ENCODE data around the gene ARID5B. TPM values are rescaled to one million over a fixed set of nuclear protein-coding genes. Genes with fewer than 3 reads are reported as not detected.

Gene ARID5B
- total RNA-seq, 1 experiment from 2014 or later: 168 TPM

- CTCF ChIA-PET: no interaction called here
- no peak for TF ChIP-seq CTCF (IDR thresholded peaks at IDR 0.05; ENCODE audit: insufficient read depth in 1 of 2, low read depth in 1 of 2, low read length in 1 of 2, severe bottlenecking in 1 of 2, unreplicated experiment in 1 of 2)
- Histone ChIP-seq H3K36me3 (ENCODE audit: control insufficient read depth, insufficient read depth, low read length) (no peaks in the 10 kb centered on the region), H3K27me3 (replicated peaks; ENCODE audit: control insufficient read depth, insufficient read depth, low read length) (no peaks in the 10 kb centered on the region), H3K4me1 (peaks cover 17% of the 10 kb centered on the region), H3K9me3 (peaks cover 5% of the 10 kb centered on the region; the same call in 1 of the 2 replicates), H3K4me3 (ENCODE audit: low read depth, low read length) (no peak overlapping the region)
- Mint-ChIP-seq H3K27me3 (ENCODE audit: insufficient read depth, unreplicated experiment) (no peaks in the 10 kb centered on the region), H3K9me3 (ENCODE audit: unreplicated experiment) (no peaks in the 10 kb centered on the region), H3K4me1 (ENCODE audit: low read depth, unreplicated experiment) (peaks cover 19% of the 10 kb centered on the region), H3K27ac (ENCODE audit: unreplicated experiment) (peak overlapping the region; percentile 7), H3K36me3 (ENCODE audit: insufficient read depth, unreplicated experiment) (peaks cover 8% of the 10 kb centered on the region), H3K4me3 (ENCODE audit: unreplicated experiment) (no peak overlapping the region)
- POLR2A ChIA-PET: no interaction called here
- DNase-seq: no peak
- no TSS peak for BruUV-seq (replicated peaks)
- intact Hi-C loops (cut with micrococcal nuclease; ENCODE audit: unreplicated experiment): no loop called here
Observed at GRCh38 chr10:61869041-61869675, 32.3 kb upstream of the ARID5B start.

- Mint-ChIP-seq H3K9me3 (ENCODE audit: unreplicated experiment) (no peaks in the 10 kb centered on the region), H3K4me3 (ENCODE audit: unreplicated experiment) (no peak overlapping the region), H3K36me3 (ENCODE audit: insufficient read depth, unreplicated experiment) (peaks cover 8% of the 10 kb centered on the region), H3K27ac (ENCODE audit: unreplicated experiment) (peak overlapping the region; percentile 7), H3K4me1 (ENCODE audit: low read depth, unreplicated experiment) (peaks cover 19% of the 10 kb centered on the region), H3K27me3 (ENCODE audit: insufficient read depth, unreplicated experiment) (no peaks in the 10 kb centered on the region)
- no peak overlapping the region for H3K4me3 ChIP-seq (ENCODE audit: low read depth, low read length)
- TF ChIP-seq CTCF (IDR thresholded peaks at IDR 0.05; ENCODE audit: insufficient read depth in 1 of 2, low read depth in 1 of 2, low read length in 1 of 2, severe bottlenecking in 1 of 2, unreplicated experiment in 1 of 2): no peak
- no TSS peak for BruUV-seq (replicated peaks)
- H3K27me3 ChIP-seq (replicated peaks; ENCODE audit: control insufficient read depth, insufficient read depth, low read length): no peaks in the 10 kb centered on the region
- ChIA-PET CTCF (interaction anchor here (0.5 kb wide), 1 partner anchor 55 kb away, joined by 3 read pairs; no protein-coding TSS in a partner anchor), POLR2A (no interaction called here)
- H3K36me3 ChIP-seq (ENCODE audit: control insufficient read depth, insufficient read depth, low read length): no peaks in the 10 kb centered on the region
- peaks cover 5% of the 10 kb centered on the region; the same call in 1 of the 2 replicates for H3K9me3 ChIP-seq
- DNase-seq: no peak
- intact Hi-C loops (cut with micrococcal nuclease; ENCODE audit: unreplicated experiment): no loop called here
- peaks cover 19% of the 10 kb centered on the region for H3K4me1 ChIP-seq
Observed at GRCh38 chr10:61869774-61870525, 31.5 kb upstream of the ARID5B start.

GRCh38 chr10:61870526-61870895 is 31.0 kb upstream of the ARID5B start:
- POLR2A ChIA-PET: no interaction called here
- Histone ChIP-seq H3K4me3 (ENCODE audit: low read depth, low read length) (no peak overlapping the region), H3K36me3 (ENCODE audit: control insufficient read depth, insufficient read depth, low read length) (no peaks in the 10 kb centered on the region), H3K4me1 (peaks cover 20% of the 10 kb centered on the region), H3K9me3 (peaks cover 5% of the 10 kb centered on the region; the same call in 1 of the 2 replicates), H3K27me3 (replicated peaks; ENCODE audit: control insufficient read depth, insufficient read depth, low read length) (no peaks in the 10 kb centered on the region)
- Mint-ChIP-seq H3K27me3 (ENCODE audit: insufficient read depth, unreplicated experiment) (no peaks in the 10 kb centered on the region), H3K27ac (ENCODE audit: unreplicated experiment) (no peak overlapping the region), H3K4me3 (ENCODE audit: unreplicated experiment) (no peak overlapping the region), H3K36me3 (ENCODE audit: insufficient read depth, unreplicated experiment) (peaks cover 8% of the 10 kb centered on the region), H3K4me1 (ENCODE audit: low read depth, unreplicated experiment) (peaks cover 19% of the 10 kb centered on the region), H3K9me3 (ENCODE audit: unreplicated experiment) (no peaks in the 10 kb centered on the region)
- no TSS peak for BruUV-seq (replicated peaks)
- intact Hi-C loops (cut with micrococcal nuclease; ENCODE audit: unreplicated experiment): no loop called here
- no peak for DNase-seq
- no peak for TF ChIP-seq CTCF (IDR thresholded peaks at IDR 0.05; ENCODE audit: insufficient read depth in 1 of 2, low read depth in 1 of 2, low read length in 1 of 2, severe bottlenecking in 1 of 2, unreplicated experiment in 1 of 2)
- CTCF ChIA-PET: interaction anchor here (0.5 kb wide), 1 partner anchor 56 kb away, joined by 3 read pairs; no protein-coding TSS in a partner anchor

Measured in Caco-2 (cell line).